ENCODE data around the gene PTCH2. TPM values are rescaled to one million over a fixed set of nuclear protein-coding genes. Genes with fewer than 3 reads are reported as not detected.
"Not testable (repeated sequence)": the region's sequence is repeated elsewhere in the genome, so short reads cannot be mapped to it uniquely, and the experiment has no call there.

PTCH2 gene
- total RNA-seq, 3 donors from 2014 or later = 0.32 to 2.2 (median 1.3) TPM

- Histone ChIP-seq H3K9me3 (no peaks in the 10 kb centered on the region), H3K27me3 (no peaks in the 10 kb centered on the region), H3K4me3 (peak overlapping the region; percentile 50 to 85 (median 57)), H3K4me1 (no peaks in the 10 kb centered on the region), H3K36me3 (no peaks in the 10 kb centered on the region), H3K27ac (peak overlapping the region; percentile 70 to 83)
- DNase-seq (ENCODE audit: low spot score in 2 of 2) = no peak
- intact Hi-C loops (cut with DNase I; ENCODE audit: low total_unique reads) = no loop called here
- TF ChIP-seq CTCF (IDR thresholded peaks at IDR 0.05) = no peak
- no peak for TF ChIP-seq POLR2A (IDR thresholded peaks at IDR 0.05)
Measured at GRCh38 chr1:44842486-44842861, 579 bp downstream of the PTCH2 start.

GRCh38 chr1:44839576-44839975 lies 3.5 kb downstream of the PTCH2 start:
- no peak for DNase-seq (ENCODE audit: low spot score in 2 of 2)
- peak overlapping the region in 1 of 2 donors; percentile 45 for H3K27ac ChIP-seq
- intact Hi-C loops (cut with DNase I; ENCODE audit: low total_unique reads) = no loop called here

GRCh38 chr1:44838294-44838693 lies 4.8 kb downstream of the PTCH2 start:
- H3K27ac ChIP-seq; intact Hi-C loops (cut with DNase I; ENCODE audit: low total_unique reads); H3K4me1 ChIP-seq; H3K27me3 ChIP-seq; H3K4me3 ChIP-seq; DNase-seq (ENCODE audit: low spot score in 2 of 2); H3K9me3 ChIP-seq; H3K36me3 ChIP-seq: not testable (repeated sequence)

More at GRCh38 chr1:44839576-44839975, 3.5 kb downstream of the PTCH2 start:
- no peaks in the 10 kb centered on the region for H3K9me3 ChIP-seq
- TF ChIP-seq CTCF (IDR thresholded peaks at IDR 0.05) (no peak), POLR2AphosphoS5 (IDR thresholded peaks at IDR 0.05) (no peak), POLR2A (IDR thresholded peaks at IDR 0.05) (no peak)
- no peaks in the 10 kb centered on the region for H3K36me3 ChIP-seq
- no peak overlapping the region for H3K4me3 ChIP-seq
- no peaks in the 10 kb centered on the region for H3K27me3 ChIP-seq
- no peaks in the 10 kb centered on the region for H3K4me1 ChIP-seq

DNA sequence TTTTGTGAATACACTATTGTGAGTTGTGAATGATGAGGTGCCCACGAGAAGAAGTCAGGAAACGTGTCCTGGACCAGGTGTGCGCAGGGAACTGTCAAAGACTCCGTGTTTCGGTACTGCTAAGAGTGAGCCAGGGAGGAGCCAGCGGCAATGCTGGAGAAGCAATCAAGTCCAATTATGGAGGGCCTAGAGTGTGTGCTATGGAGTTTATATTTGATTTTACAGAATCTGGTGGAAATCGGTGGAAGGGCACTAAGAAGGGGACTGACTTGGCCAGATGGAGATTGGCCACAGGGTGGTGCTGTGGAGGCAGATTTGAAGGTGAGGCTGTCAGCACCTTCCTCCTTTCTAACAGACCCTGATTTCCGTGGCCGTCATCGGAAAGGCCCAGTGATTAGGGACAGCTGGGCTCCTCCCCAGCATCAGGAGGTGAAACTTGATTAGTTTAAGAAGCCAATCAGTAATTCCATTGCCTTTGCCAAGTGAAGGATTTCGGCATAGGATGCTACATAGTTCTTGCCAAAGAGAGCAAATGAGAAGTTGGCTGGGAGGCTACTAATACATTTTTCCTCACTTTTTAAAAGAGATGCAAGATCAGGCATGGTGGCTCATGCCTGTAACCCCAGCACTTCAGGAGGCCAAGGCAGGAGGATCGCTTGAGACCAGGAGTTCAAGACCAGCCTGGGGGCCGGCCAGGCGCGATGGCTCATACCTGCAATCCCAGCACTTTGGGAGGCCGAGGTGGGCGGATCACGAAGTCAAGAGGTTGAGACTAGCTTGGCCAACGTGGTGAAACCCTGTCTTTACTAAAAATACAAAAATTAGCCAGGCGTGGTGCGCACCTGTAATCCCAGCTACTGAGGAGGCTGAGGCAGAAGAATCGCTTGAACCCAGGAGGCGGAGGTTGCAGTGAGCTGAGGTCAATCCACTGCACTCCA lies 7.0 kb downstream of the PTCH2 start:
- Histone ChIP-seq H3K27me3 (no peaks in the 10 kb centered on the region), H3K4me3 (no peak overlapping the region), H3K36me3 (no peaks in the 10 kb centered on the region), H3K9me3 (no peaks in the 10 kb centered on the region), H3K27ac (peak overlapping the region in 1 of 2 donors; percentile 16), H3K4me1 (no peaks in the 10 kb centered on the region)
- TF ChIP-seq POLR2A (IDR thresholded peaks at IDR 0.05) = no peak
- TF ChIP-seq POLR2AphosphoS5 (IDR thresholded peaks at IDR 0.05) = peak in 1 of 3 donors; percentile 18
- TF ChIP-seq CTCF (IDR thresholded peaks at IDR 0.05) = peak; percentile 64 to 87 (median 82)
- intact Hi-C loops (cut with DNase I; ENCODE audit: low total_unique reads) = no loop called here
- DNase-seq (ENCODE audit: low spot score in 2 of 2) = peak; percentile 69 to 82

DNA sequence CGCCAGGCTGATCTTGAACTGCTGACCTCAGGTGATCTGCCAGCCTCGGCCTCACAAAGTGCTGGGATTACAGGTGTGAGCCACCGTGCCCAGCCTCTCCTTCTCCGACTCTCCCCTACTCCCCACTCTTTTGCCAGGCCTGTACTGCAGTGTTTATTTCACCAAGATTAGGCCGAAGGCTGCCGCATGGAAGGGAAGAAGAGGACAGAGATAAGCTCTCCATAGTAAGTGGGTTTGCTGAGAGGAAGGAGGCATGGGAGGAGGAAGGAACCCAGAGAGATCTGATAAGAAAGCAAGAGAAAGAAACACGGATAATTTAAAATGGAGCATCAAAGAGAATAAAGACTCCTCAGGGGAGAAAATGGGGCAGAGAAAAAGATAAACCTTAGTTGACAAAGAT lies 8.7 kb downstream of the PTCH2 start:
- no peaks in the 10 kb centered on the region for H3K27me3 ChIP-seq
- H3K4me1 ChIP-seq = no peaks in the 10 kb centered on the region
- intact Hi-C loops (cut with DNase I; ENCODE audit: low total_unique reads) = no loop called here
- no peak overlapping the region for H3K4me3 ChIP-seq
- H3K36me3 ChIP-seq = no peaks in the 10 kb centered on the region
- TF ChIP-seq POLR2A (IDR thresholded peaks at IDR 0.05) = no peak
- no peak for TF ChIP-seq POLR2AphosphoS5 (IDR thresholded peaks at IDR 0.05)
- TF ChIP-seq CTCF (IDR thresholded peaks at IDR 0.05) = no peak
- no peaks in the 10 kb centered on the region for H3K9me3 ChIP-seq
- H3K27ac ChIP-seq = no peak overlapping the region
- DNase-seq (ENCODE audit: low spot score in 2 of 2) = no peak
